ENCODE data around the gene ZNF432. TPM values are rescaled to one million over a fixed set of nuclear protein-coding genes. Genes with fewer than 3 reads are reported as not detected.
A peak's percentile ranks its signal among the peaks of the same experiment; 100 is the strongest.

ZNF432 gene
- total RNA-seq, 1 donor from 2014 or later, result 11.3 TPM

GRCh38 chr19:51994048-51994644, 54.5 kb downstream of the ZNF432 start:
- no peak for TF ChIP-seq CTCF (IDR thresholded peaks at IDR 0.05)
- intact Hi-C loops (cut with DNase I), result no loop called here

GRCh38 chr19:51993422-51993821, 55.2 kb downstream of the ZNF432 start:
- peaks cover 100% of the 10 kb centered on the region for H3K9me3 ChIP-seq

More at GRCh38 chr19:51994048-51994644, 54.5 kb downstream of the ZNF432 start:
- ATAC-seq, result no peak
- Histone ChIP-seq H3K4me1 (no peaks in the 10 kb centered on the region), H3K27ac (no peak overlapping the region), H3K9me3 (peaks cover 99% of the 10 kb centered on the region), H3K4me3 (no peak overlapping the region), H3K36me3 (peaks cover 41% of the 10 kb centered on the region), H3K27me3 (ENCODE audit: low read depth) (no peaks in the 10 kb centered on the region)
- DNase-seq, result no peak

GRCh38 chr19:51986309-51987291, 62.0 kb downstream of the ZNF432 start, which contains the start of gene ZNF350:
TSS of gene ZNF350 (minus strand) at chr19:51986840. CDS start at chr19:51974360, 12,480 bp downstream.
- intact Hi-C loops (cut with DNase I), result no loop called here
- H3K9me3 ChIP-seq, result peaks cover 78% of the 10 kb centered on the region
- no peak for TF ChIP-seq CTCF (IDR thresholded peaks at IDR 0.05)

More at GRCh38 chr19:51993422-51993821, 55.2 kb downstream of the ZNF432 start:
- ATAC-seq (no peak), DNase-seq (no peak)
- H3K4me3 ChIP-seq, result no peak overlapping the region
- peaks cover 34% of the 10 kb centered on the region for H3K36me3 ChIP-seq
- no peak for TF ChIP-seq CTCF (IDR thresholded peaks at IDR 0.05)
- no peaks in the 10 kb centered on the region for H3K4me1 ChIP-seq
- H3K27ac ChIP-seq, result no peak overlapping the region
- intact Hi-C loops (cut with DNase I), result no loop called here
- no peaks in the 10 kb centered on the region for H3K27me3 ChIP-seq (ENCODE audit: low read depth)

GRCh38 chr19:51983361-51983760, 65.3 kb downstream of the ZNF432 start:
- no peak for ATAC-seq
- peaks cover 14% of the 10 kb centered on the region for H3K36me3 ChIP-seq
- no peak for TF ChIP-seq CTCF (IDR thresholded peaks at IDR 0.05)
- no peak overlapping the region for H3K4me3 ChIP-seq
- DNase-seq, result no peak
- H3K9me3 ChIP-seq, result peaks cover 77% of the 10 kb centered on the region
- no peaks in the 10 kb centered on the region for H3K27me3 ChIP-seq (ENCODE audit: low read depth)
- peaks cover 12% of the 10 kb centered on the region for H3K4me1 ChIP-seq
- H3K27ac ChIP-seq, result no peak overlapping the region
- intact Hi-C loops (cut with DNase I), result no loop called here

More at GRCh38 chr19:51986309-51987291, 62.0 kb downstream of the ZNF432 start, which contains the start of gene ZNF350:
- Histone ChIP-seq H3K4me1 (peaks cover 12% of the 10 kb centered on the region), H3K27me3 (ENCODE audit: low read depth) (no peaks in the 10 kb centered on the region), H3K36me3 (no peaks in the 10 kb centered on the region), H3K27ac (peak within 1 kb of the TSS; percentile 70), H3K4me3 (peak within 1 kb of the TSS; percentile 76)
- ATAC-seq (peak; percentile 100), DNase-seq (peak; percentile 94)

Other genes starting within 250 kb of the ZNF432 start
- 10.7 TPM for gene ZNF577, start 160.9 kb downstream of the ZNF432 start, total RNA-seq
- gene ZNF649, start 143.8 kb downstream of the ZNF432 start, total RNA-seq, result 14.3 TPM
- 7.9 TPM for gene ZNF613, start 121.4 kb downstream of the ZNF432 start, total RNA-seq
- 13.7 TPM for gene ZNF350, start 62.0 kb downstream of the ZNF432 start, total RNA-seq
- 9.6 TPM for gene ZNF615, start 40.6 kb downstream of the ZNF432 start, total RNA-seq
- gene ZNF614, start 20.5 kb downstream of the ZNF432 start, total RNA-seq, result 7.1 TPM
- 25.3 TPM for gene ZNF841, start 46.9 kb upstream of the ZNF432 start, total RNA-seq
- gene ZNF616, start 91.1 kb upstream of the ZNF432 start, total RNA-seq, result 13.4 TPM
- 15.9 TPM for gene ZNF836, start 122.8 kb upstream of the ZNF432 start, total RNA-seq
- 154 TPM for gene PPP2R1A, start 141.2 kb upstream of the ZNF432 start, total RNA-seq
- 17.9 TPM for gene ZNF766, start 220.7 kb upstream of the ZNF432 start, total RNA-seq
- 9.0 TPM for gene ZNF480, start 248.3 kb upstream of the ZNF432 start, total RNA-seq